Activated naive CD8-positive, alpha-beta T cell (primary cell): ENCODE results near the gene BBOX1.
"Not testable (repeated sequence)": the region's sequence is repeated elsewhere in the genome, so short reads cannot be mapped to it uniquely, and the experiment has no call there.

ENCODE experiments used
- H3K27ac Mint-ChIP-seq: one replicate; pipeline ENCODE4 v1.8.0; 2021; ENCODE audit warnings: mixed read lengths
- H3K27me3 Mint-ChIP-seq: one replicate; pipeline ENCODE4 v1.8.0; 2021; ENCODE audit warnings: mixed read lengths
- H3K36me3 Mint-ChIP-seq: one replicate; pipeline ENCODE4 v1.8.0; 2021; ENCODE audit warnings: mixed read lengths
- H3K4me1 Mint-ChIP-seq: one replicate; pipeline ENCODE4 v1.8.0; 2021; ENCODE audit warnings: low read depth, mixed read lengths
- H3K4me3 Mint-ChIP-seq: one replicate; pipeline ENCODE4 v1.8.0; 2021; ENCODE audit warnings: mild to moderate bottlenecking, mixed read lengths
- H3K9me3 Mint-ChIP-seq: one replicate; pipeline ENCODE4 v1.8.0; 2021; ENCODE audit warnings: low read depth, mixed read lengths

The BBOX1 gene, protein sequence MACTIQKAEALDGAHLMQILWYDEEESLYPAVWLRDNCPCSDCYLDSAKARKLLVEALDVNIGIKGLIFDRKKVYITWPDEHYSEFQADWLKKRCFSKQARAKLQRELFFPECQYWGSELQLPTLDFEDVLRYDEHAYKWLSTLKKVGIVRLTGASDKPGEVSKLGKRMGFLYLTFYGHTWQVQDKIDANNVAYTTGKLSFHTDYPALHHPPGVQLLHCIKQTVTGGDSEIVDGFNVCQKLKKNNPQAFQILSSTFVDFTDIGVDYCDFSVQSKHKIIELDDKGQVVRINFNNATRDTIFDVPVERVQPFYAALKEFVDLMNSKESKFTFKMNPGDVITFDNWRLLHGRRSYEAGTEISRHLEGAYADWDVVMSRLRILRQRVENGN

DNA sequence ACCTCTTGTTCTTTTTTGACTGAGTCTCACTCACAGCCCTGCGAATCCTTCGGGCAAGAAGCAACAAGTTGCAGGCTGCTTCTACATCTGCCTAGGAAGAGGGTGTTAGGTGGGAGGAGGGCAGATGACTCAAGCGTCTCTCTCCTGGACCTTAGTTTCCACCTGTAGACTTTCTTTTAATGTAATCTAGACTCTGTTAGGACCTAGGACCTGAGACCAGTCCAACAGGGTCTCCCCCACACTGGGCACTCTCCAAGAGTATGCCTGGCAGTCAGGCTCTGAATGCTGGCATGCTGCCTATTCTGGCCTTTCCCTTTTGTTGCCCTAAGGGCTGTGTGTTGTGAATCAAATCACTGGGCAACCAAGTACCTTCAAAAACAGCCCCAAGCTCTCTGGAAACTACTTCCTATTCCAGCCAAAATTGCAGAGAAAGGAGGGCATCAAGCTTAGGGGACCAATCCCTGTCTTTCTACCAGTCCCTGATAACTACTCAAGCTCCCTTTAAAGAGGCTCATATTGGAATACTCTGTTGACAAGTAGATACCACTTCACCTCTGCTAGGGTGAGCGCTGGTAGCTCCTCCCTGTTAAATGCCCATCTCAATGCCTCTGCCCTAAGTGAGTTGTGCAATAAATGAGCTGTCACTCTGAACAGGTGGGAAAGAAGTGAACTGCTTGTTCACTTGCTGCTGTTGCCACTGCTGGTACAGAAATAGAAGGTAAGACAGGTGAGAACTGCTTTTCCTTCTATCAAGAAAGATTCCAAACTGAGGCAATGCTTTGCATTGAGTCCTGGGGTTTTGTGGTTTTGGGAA lies at the start of gene BBOX1:
TSS of gene BBOX1 (plus strand) at position 514 of the 814 bp plus-strand sequence. CDS start 14,616 bp downstream, outside the sequence.
- Mint-ChIP-seq H3K27me3 (no peaks in the 10 kb centered on the region), H3K4me3 (no peak within 1 kb of the TSS), H3K27ac (no peak within 1 kb of the TSS), H3K36me3 (no peaks in the 10 kb centered on the region), H3K4me1 (no peaks in the 10 kb centered on the region), H3K9me3 (peaks cover 14% of the 10 kb centered on the region)

DNA sequence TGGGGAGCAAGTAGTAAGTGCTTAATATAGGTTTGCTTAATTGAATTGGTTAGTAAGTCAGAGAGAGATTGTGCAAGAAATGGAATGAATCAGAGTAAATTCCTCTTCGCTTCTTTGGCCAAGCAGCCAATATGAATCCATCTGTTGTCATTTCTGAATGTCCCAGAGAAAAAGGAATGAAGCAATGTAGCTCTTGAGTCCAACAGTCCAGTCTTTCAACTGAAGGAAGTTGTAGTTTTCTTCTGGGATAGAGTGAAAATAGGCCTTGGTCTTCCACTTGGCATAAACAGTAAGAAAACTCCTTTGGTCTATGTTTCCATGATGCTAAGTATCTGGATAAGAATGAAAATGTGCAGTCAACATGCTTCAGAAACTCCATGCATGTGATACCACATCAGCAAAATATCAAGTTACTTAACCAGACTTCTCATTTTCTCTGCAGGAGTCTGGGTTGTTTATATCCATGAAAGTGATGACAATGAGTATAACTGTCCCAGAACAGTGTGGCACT lies 48.5 kb upstream of the BBOX1 start:
- peaks cover 5% of the 10 kb centered on the region for H3K27me3 Mint-ChIP-seq

DNA sequence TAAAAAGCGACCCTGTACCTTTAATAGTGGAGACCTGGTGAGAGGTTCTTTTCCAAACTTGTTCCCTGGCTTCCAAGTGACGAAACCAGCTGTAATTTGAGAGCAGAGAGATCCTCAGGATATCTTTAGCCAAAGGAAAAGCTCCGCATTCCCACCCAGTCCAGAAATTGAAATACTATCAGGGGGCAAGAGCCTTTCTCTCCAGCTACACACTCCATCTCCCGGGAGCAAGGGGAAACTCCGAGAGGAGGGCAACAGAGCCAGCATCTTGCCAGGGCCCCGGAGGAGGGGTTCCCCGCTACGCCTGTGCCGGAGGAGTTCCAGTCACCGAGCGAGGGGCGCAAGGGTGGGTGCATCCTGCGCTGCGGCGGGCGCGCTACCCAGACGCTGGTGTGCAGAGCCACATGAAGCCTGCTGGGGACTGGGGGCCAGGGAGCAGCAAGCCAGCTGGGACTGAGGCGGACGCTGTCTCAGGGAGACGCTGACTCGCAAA lies 46.6 kb upstream of the BBOX1 start, which contains the start of gene FIBIN:
TSS of gene FIBIN (plus strand) at position 148 of the 493 bp plus-strand sequence. CDS start 415 bp downstream, outside the sequence.
- H3K9me3 Mint-ChIP-seq, result no peaks in the 10 kb centered on the region
- H3K4me1 Mint-ChIP-seq, result no peaks in the 10 kb centered on the region
- H3K36me3 Mint-ChIP-seq, result no peaks in the 10 kb centered on the region
- no peak within 1 kb of the TSS for H3K27ac Mint-ChIP-seq
- no peak within 1 kb of the TSS for H3K4me3 Mint-ChIP-seq
- peaks cover 5% of the 10 kb centered on the region for H3K27me3 Mint-ChIP-seq

More for the DNA sequence above, 48.5 kb upstream of the BBOX1 start:
- H3K4me3 Mint-ChIP-seq, result no peak overlapping the region
- no peak overlapping the region for H3K27ac Mint-ChIP-seq
- no peaks in the 10 kb centered on the region for H3K9me3 Mint-ChIP-seq
- H3K36me3 Mint-ChIP-seq, result no peaks in the 10 kb centered on the region
- H3K4me1 Mint-ChIP-seq, result no peaks in the 10 kb centered on the region

DNA sequence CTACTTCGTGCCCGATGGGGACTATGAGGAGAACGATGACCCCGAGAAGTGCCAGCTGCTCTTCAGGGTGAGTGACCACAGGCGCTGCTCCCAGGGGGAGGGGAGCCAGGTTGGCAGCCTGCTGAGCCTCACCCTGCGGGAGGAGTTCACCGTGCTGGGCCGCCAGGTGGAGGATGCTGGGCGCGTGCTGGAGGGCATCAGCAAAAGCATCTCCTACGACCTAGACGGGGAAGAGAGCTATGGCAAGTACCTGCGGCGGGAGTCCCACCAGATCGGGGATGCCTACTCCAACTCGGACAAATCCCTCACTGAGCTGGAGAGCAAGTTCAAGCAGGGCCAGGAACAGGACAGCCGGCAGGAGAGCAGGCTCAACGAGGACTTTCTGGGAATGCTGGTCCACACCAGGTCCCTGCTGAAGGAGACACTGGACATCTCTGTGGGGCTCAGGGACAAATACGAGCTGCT lies 46.0 kb upstream of the BBOX1 start:
- Mint-ChIP-seq H3K36me3 (no peaks in the 10 kb centered on the region), H3K27ac (no peak overlapping the region), H3K4me1 (no peaks in the 10 kb centered on the region), H3K9me3 (no peaks in the 10 kb centered on the region), H3K4me3 (no peak overlapping the region), H3K27me3 (peaks cover 5% of the 10 kb centered on the region)

GRCh38 chr11:26995701-26996460 lies 44.7 kb upstream of the BBOX1 start:
- Mint-ChIP-seq H3K4me3 (no peak overlapping the region), H3K27ac (no peak overlapping the region), H3K9me3 (no peaks in the 10 kb centered on the region), H3K4me1 (no peaks in the 10 kb centered on the region), H3K36me3 (no peaks in the 10 kb centered on the region), H3K27me3 (peaks cover 5% of the 10 kb centered on the region)

- no peaks in the 10 kb centered on the region for H3K9me3 Mint-ChIP-seq
- H3K27ac Mint-ChIP-seq, result no peak overlapping the region
- no peak overlapping the region for H3K4me3 Mint-ChIP-seq
- H3K27me3 Mint-ChIP-seq, result peaks cover 3% of the 10 kb centered on the region
- no peaks in the 10 kb centered on the region for H3K4me1 Mint-ChIP-seq
- no peaks in the 10 kb centered on the region for H3K36me3 Mint-ChIP-seq
Measured at GRCh38 chr11:26997378-26997777, 43.2 kb upstream of the BBOX1 start.

DNA sequence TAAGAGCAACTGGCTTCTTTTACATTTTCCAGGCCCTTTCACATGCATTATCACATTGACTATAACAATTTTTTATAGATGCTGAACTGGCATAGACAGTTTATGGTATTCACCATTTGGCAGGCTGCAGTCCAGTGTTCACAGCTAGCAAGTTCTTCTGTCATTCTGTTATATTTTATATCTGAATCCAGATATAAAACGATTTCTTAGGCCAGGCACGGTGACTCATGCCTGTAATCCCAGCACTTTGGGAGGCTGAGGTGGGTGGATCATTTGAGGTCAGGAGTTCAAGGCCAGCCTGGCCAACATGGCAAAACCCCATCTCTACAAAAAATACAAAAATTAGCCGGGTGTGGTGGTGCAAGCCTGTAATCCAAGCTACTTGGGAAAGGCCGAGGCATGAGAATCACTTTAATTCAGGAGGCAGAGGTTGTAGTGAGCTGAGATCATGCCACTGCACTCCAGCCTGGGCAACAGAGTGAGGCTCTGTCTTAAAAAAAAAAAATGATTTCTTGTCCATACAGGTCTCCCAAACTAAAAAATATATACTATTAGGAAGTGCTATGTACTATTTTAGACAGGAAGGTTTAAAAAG lies 39.4 kb upstream of the BBOX1 start:
- H3K4me3 Mint-ChIP-seq, H3K9me3 Mint-ChIP-seq, H3K36me3 Mint-ChIP-seq, H3K27ac Mint-ChIP-seq, H3K4me1 Mint-ChIP-seq, H3K27me3 Mint-ChIP-seq: not testable (repeated sequence)

- Mint-ChIP-seq H3K4me1 (no peaks in the 10 kb centered on the region), H3K27me3 (no peaks in the 10 kb centered on the region), H3K36me3 (no peaks in the 10 kb centered on the region), H3K9me3 (peaks cover 3% of the 10 kb centered on the region), H3K4me3 (no peak overlapping the region), H3K27ac (no peak overlapping the region)
Measured at GRCh38 chr11:27002431-27002830, 38.2 kb upstream of the BBOX1 start.

DNA sequence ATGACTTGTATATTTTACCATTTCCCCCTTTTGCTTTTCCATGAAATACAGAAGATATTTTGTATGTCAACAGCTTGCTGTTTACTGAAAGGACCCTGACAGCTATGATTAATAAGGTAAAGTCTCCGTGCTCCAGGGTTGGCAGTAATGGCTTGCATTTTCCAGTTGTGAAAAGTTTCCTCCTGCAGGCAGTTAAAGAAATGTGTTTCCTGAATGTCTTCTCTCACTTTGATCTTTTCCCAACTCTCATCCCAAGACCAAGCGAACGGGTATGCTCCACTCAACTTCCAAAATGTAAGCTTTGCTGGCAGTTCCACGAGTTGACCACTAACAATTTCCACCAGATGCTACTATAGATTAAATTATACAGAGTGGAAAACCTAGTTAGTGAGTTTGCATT lies 37.8 kb upstream of the BBOX1 start:
- Mint-ChIP-seq H3K27ac (no peak overlapping the region), H3K36me3 (no peaks in the 10 kb centered on the region), H3K9me3 (peaks cover 3% of the 10 kb centered on the region), H3K4me3 (no peak overlapping the region), H3K27me3 (no peaks in the 10 kb centered on the region), H3K4me1 (no peaks in the 10 kb centered on the region)

DNA sequence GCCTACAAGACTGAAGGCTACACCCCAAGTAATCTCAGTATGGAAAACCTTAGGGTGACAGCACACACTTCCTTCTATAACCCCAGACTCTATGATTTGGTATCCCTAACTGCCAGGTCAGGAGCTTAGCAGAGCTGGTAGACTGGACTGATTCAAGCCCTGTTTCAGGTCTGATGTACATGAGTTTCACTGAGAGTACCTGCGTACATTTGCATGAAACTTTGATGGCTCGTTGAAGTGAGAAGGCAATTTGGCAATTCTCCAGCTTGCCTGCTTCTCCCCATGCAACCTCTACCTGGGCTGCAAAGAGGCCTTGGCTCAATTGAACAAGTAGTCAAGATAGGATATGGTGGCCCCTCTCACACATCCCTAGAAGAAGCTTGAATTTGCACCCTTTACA lies 36.5 kb upstream of the BBOX1 start:
- Mint-ChIP-seq H3K9me3 (peaks cover 3% of the 10 kb centered on the region), H3K27ac (no peak overlapping the region), H3K4me1 (no peaks in the 10 kb centered on the region), H3K36me3 (no peaks in the 10 kb centered on the region), H3K4me3 (no peak overlapping the region), H3K27me3 (no peaks in the 10 kb centered on the region)

GRCh38 chr11:27008811-27009535 lies 31.6 kb upstream of the BBOX1 start:
- Mint-ChIP-seq H3K27me3 (no peaks in the 10 kb centered on the region), H3K4me1 (no peaks in the 10 kb centered on the region), H3K4me3 (no peak overlapping the region), H3K36me3 (no peaks in the 10 kb centered on the region), H3K9me3 (peaks cover 7% of the 10 kb centered on the region), H3K27ac (no peak overlapping the region)

GRCh38 chr11:27011560-27012233 lies 28.9 kb upstream of the BBOX1 start:
- Mint-ChIP-seq H3K36me3 (no peaks in the 10 kb centered on the region), H3K27ac (no peak overlapping the region)

GRCh38 chr11:27012234-27012921 lies 28.2 kb upstream of the BBOX1 start:
- Mint-ChIP-seq H3K4me1 (no peaks in the 10 kb centered on the region), H3K4me3 (no peak overlapping the region), H3K36me3 (no peaks in the 10 kb centered on the region), H3K9me3 (peaks cover 4% of the 10 kb centered on the region), H3K27me3 (no peaks in the 10 kb centered on the region), H3K27ac (no peak overlapping the region)

More at GRCh38 chr11:27011560-27012233, 28.9 kb upstream of the BBOX1 start:
- Mint-ChIP-seq H3K4me1 (no peaks in the 10 kb centered on the region), H3K4me3 (no peak overlapping the region), H3K9me3 (peaks cover 4% of the 10 kb centered on the region), H3K27me3 (no peaks in the 10 kb centered on the region)
